ENCODE data around the gene RBBP6. TPM values are rescaled to one million over a fixed set of nuclear protein-coding genes. Genes with fewer than 3 reads are reported as not detected.
A peak's percentile ranks its signal among the peaks of the same experiment; 100 is the strongest.
"Not testable (repeated sequence)": the region's sequence is repeated elsewhere in the genome, so short reads cannot be mapped to it uniquely, and the experiment has no call there.

Gene RBBP6, protein sequence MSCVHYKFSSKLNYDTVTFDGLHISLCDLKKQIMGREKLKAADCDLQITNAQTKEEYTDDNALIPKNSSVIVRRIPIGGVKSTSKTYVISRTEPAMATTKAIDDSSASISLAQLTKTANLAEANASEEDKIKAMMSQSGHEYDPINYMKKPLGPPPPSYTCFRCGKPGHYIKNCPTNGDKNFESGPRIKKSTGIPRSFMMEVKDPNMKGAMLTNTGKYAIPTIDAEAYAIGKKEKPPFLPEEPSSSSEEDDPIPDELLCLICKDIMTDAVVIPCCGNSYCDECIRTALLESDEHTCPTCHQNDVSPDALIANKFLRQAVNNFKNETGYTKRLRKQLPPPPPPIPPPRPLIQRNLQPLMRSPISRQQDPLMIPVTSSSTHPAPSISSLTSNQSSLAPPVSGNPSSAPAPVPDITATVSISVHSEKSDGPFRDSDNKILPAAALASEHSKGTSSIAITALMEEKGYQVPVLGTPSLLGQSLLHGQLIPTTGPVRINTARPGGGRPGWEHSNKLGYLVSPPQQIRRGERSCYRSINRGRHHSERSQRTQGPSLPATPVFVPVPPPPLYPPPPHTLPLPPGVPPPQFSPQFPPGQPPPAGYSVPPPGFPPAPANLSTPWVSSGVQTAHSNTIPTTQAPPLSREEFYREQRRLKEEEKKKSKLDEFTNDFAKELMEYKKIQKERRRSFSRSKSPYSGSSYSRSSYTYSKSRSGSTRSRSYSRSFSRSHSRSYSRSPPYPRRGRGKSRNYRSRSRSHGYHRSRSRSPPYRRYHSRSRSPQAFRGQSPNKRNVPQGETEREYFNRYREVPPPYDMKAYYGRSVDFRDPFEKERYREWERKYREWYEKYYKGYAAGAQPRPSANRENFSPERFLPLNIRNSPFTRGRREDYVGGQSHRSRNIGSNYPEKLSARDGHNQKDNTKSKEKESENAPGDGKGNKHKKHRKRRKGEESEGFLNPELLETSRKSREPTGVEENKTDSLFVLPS (N-terminal part only)
- 42.1 TPM for total RNA-seq
- long read RNA-seq, transcript RBBP6-204 (3 exons, 854 nt) = major isoform, 5 of 59 reads
- long read RNA-seq, partial matches to known transcripts = 35 of 59 reads
- long read RNA-seq, other reads (novel, unspliced or antisense) = 19 of 59 reads

DNA sequence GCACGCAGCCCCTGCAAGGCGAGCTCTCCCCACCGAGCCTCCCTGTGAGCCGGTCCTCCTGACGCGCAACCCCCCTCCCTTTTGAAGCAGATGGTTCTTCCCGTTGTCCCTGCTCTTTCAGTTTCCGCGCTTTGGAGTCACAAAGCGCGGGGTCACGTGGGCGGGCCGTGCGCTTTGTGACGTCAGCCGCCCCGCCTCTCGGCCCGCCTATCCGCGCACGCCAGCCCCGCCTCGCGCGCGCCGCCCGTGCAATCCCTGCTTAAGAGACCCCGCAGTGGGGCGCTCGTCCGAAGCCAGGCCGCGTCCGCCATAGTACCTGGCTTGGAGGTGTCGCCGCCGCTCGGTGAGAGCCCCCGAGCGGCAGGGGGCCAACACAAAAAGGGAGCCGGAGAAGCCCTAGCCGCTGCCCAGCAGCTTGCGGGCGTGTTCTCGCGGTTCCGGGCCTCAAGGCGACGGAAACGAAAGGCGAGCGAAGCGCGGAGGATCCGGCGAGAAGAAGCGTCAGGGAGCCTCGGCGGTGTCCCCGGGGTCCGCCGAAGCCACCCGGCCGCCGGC, at the start of gene RBBP6:
Gene RBBP6 (plus strand): TSS at position 272 of the 555 bp plus-strand sequence. CDS start 1,061 bp downstream, outside the sequence.
- DNase-seq (peak; percentile 96), ATAC-seq (peak; percentile 98 to 99)
- TF ChIP-seq, protein P1, sequence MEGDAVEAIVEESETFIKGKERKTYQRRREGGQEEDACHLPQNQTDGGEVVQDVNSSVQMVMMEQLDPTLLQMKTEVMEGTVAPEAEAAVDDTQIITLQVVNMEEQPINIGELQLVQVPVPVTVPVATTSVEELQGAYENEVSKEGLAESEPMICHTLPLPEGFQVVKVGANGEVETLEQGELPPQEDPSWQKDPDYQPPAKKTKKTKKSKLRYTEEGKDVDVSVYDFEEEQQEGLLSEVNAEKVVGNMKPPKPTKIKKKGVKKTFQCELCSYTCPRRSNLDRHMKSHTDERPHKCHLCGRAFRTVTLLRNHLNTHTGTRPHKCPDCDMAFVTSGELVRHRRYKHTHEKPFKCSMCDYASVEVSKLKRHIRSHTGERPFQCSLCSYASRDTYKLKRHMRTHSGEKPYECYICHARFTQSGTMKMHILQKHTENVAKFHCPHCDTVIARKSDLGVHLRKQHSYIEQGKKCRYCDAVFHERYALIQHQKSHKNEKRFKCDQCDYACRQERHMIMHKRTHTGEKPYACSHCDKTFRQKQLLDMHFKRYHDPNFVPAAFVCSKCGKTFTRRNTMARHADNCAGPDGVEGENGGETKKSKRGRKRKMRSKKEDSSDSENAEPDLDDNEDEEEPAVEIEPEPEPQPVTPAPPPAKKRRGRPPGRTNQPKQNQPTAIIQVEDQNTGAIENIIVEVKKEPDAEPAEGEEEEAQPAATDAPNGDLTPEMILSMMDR (IDR thresholded peaks at IDR 0.05) = peak; percentile 63
- Histone ChIP-seq H3K36me3 (no peaks in the 10 kb centered on the region), H3K27me3 (ENCODE audit: low read depth) (no peaks in the 10 kb centered on the region), H3K27ac (peak within 1 kb of the TSS; percentile 100), H3K4me3 (peak within 1 kb of the TSS; percentile 85), H3K9me3 (no peaks in the 10 kb centered on the region), H3K4me1 (peaks cover 35% of the 10 kb centered on the region)
- intact Hi-C loops (cut with DNase I) = no loop called here

DNA sequence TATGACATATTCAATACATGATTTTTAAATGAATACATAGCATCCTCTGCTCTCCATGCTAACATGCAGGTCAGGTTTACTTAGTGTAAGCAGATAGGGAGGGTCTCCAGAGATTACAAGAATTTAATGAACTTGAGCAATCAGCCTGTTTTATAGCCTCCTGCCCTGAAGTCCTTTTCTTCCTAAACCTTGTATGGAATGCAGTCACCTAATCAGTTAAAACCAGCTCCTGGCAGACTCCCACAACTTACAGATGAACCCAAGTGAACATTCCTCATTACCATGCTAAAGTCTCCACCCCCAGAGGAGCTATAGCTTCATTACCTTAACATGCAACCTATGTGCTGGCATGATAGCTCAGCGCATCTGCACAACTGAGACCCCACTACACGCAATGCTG, 48.5 kb upstream of the RBBP6 start:
- DNase-seq (no peak), ATAC-seq (no peak)
- Histone ChIP-seq H3K9me3 (peaks cover 3% of the 10 kb centered on the region), H3K27me3 (ENCODE audit: low read depth) (peaks cover 4% of the 10 kb centered on the region), H3K4me1 (no peaks in the 10 kb centered on the region), H3K36me3 (no peaks in the 10 kb centered on the region), H3K27ac (no peak overlapping the region), H3K4me3 (no peak overlapping the region)
- TF ChIP-seq, protein P1 (IDR thresholded peaks at IDR 0.05) = no peak
- intact Hi-C loops (cut with DNase I) = no loop called here

DNA sequence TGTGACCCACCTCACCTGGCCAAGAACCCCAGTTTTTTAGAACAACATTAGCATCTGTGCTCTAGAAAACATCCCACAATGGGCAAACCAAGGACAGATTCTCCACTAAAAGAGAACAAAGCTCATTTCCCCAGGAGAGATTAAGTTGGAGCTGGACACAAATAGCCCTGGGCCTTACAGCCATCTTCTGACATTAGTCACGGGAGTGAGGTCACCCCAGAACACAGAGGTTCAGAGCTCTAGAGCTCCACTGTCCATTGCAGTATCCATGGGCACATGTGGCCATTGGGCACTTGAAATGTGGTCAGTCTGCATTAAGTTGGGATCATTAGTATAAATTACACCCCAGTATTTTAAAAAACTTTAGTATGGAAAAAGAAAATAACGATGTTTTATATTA, 47.6 kb upstream of the RBBP6 start:
- H3K27ac ChIP-seq = no peak overlapping the region
- intact Hi-C loops (cut with DNase I) = no loop called here
- H3K27me3 ChIP-seq (ENCODE audit: low read depth) = peaks cover 4% of the 10 kb centered on the region
- no peaks in the 10 kb centered on the region for H3K36me3 ChIP-seq
- DNase-seq (no peak), ATAC-seq (no peak)
- H3K4me1 ChIP-seq = no peaks in the 10 kb centered on the region
- H3K4me3 ChIP-seq = no peak overlapping the region
- peaks cover 3% of the 10 kb centered on the region for H3K9me3 ChIP-seq
- TF ChIP-seq, protein P1 (IDR thresholded peaks at IDR 0.05) = no peak

DNA sequence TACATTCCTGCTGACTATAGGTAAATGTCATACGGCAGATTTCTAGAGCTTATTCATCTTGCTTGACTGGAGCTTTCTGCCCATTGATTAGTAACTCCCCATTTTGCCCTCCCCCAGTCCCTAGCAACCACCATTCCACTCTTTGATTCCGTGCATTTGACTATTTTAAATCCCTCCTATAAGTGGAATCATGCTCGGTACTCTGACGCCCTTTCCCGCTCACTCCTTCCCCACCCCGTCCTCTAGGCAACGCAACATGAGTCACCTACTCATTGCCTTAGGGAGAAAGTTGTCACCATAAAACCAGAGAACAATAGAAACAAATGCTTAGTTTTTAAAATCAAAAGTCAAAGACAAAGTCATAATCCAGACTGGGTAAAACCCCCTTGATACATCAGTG, 45.5 kb upstream of the RBBP6 start:
- DNase-seq = no peak
- no peak for ATAC-seq
- intact Hi-C loops (cut with DNase I) = no loop called here

DNA sequence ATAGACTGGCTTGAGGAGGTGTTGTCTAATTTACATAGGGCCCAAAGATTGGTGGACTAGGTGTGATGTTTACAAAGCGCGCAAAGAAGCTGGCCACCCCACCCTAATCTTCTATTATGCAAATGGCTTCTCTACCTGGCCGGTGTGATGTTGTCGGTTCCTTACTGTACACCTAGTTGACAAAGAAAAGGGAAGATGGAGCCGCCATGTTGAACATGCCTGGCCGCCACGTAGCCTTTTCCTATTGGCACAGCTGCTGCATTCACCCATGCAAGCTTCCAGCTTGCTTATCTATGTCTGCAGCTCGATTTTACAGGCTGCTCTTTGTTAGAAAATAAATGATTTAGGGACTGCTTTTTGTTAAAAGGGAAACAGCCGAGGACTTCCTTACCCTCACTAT, 44.2 kb upstream of the RBBP6 start:
- H3K27me3 ChIP-seq (ENCODE audit: low read depth); intact Hi-C loops (cut with DNase I); H3K4me1 ChIP-seq; H3K36me3 ChIP-seq; H3K27ac ChIP-seq; DNase-seq; H3K9me3 ChIP-seq; ATAC-seq; H3K4me3 ChIP-seq: not testable (repeated sequence)

More for the DNA sequence above, 45.5 kb upstream of the RBBP6 start:
- Histone ChIP-seq H3K36me3 (no peaks in the 10 kb centered on the region), H3K27me3 (ENCODE audit: low read depth) (peaks cover 4% of the 10 kb centered on the region), H3K4me3 (no peak overlapping the region), H3K9me3 (no peaks in the 10 kb centered on the region), H3K27ac (no peak overlapping the region), H3K4me1 (no peaks in the 10 kb centered on the region)
- TF ChIP-seq, protein P1 (IDR thresholded peaks at IDR 0.05) = no peak
